ELR (cell line): Measurements from ENCODE around the gene ZNF430.
"Not testable (repeated sequence)": the region's sequence is repeated elsewhere in the genome, so short reads cannot be mapped to it uniquely, and the experiment has no call there.

Source experiments
- DNase-seq: peaks from one replicate; pipeline ENCODE4 v3.0.0-alpha.2; 2015; ENCODE audit warnings: low read depth

ZNF430 gene

DNA sequence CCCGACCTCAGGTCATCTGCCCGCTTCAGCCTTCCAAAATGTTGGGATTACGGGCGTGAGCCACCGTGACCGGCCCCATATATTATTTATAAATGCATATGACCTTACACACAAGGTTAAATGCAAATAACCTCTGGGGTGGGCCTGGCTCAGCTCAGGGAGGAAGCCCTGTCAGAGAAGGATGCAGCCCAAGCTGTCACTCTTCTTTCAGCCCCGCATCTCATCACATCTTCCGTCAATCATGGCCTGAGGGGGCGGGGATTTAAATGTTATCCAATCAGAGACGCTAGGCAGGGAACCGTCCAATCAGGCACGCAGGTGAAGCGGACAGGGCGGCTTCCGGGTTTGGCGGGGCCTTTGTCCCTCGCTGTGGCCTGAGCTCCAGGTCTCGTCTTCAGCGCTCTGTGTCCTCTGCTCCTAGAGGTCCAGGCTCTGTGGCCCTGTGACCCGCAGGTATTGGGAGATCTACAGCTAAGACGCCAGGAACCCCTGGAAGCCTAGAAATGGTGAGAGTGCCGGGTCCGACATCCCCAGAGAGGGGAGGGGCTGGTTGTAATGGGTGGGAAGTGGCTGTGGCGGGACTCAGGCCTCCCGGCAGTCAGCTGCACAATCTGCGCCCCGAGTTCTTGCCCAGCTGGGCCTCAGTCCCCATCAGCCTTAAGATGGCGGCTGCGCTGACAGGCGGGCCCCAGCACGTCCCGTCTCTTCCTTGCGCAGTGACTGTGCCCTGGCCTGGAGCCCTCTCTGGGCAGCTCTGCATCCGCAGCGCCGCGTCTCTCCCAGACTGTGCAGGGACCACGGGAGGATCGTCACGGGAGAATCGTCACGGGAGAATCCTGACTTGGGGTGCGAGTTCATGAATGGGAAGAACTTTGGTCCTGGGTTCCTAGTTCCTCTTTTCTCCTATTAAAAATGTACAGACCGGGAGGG, at the start of gene ZNF430:
Gene ZNF430 (plus strand): TSS at position 360 of the 930 bp plus-strand sequence. CDS start 144 bp downstream, at position 504.
- DNase-seq: peak; percentile 98

DNA sequence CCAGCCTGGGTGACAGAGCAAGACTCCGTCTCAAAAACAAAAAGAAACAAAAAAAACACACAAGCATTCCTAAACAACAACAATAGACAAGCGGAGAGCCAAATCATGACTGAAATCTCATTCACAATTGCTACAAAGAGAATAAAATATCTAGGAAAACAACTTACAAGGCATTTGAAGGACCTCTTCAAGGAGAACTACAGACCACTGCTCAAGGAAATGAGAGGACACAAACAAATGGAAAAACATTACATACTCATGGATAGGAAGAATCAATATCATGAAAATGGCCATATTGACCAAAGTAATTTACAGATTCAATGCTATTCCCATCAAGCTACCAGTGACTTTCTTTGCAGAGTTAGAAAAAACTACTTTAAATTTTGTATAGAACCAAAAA, 27.7 kb upstream of the ZNF430 start:
- not testable (repeated sequence) for DNase-seq

DNA sequence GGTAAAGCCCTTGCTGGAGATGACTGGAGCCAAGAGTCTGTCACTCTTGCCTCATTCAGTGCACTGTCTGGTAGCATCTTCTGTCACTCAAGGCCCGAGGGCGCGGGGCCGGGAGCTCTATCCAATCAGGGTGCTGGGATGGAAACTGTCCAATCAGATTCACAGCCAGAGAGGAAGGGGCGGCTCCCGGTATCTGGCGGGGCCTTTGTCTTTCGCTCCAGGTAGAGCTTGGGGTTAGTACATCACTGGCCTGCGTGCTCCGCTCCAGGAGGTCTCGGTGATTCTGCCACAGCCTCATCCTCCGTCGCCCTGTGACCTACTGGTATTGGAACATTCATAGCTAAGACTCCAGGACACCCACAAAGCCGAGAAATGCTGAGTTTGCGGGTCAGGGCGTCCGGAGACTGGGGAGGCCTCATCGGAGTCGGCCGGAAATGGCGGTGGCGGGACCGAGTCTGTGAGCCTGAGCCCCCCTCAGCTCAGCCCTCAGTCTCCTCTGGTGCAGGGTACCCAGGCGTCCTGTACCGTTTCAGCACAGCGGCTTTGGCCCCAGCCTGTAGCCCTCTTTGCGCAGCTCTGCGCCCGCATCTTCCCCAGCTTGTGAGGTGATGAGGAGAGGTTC, 20.6 kb upstream of the ZNF430 start:
- DNase-seq: peak; percentile 85

DNA sequence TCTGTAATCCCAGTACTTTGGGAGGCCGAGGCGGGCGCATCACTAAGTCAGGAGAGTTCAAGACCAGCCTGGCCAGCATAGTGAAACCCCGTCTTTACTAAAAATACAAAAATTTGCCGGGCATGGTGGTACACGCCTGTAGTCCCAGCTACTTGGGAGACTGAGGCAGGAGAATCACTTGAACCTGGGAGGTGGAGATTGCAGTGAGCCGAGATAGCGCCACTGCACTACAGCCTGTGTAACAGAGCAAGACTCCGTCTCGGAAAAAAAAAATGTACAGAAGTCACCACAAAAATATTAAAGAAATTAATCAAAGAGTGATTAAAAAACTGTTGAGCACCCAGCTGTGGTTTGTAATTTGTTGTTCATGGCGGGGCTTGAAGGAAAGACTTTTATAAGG, 781 bp downstream of the ZNF430 start:
- not testable (repeated sequence) for DNase-seq

DNA sequence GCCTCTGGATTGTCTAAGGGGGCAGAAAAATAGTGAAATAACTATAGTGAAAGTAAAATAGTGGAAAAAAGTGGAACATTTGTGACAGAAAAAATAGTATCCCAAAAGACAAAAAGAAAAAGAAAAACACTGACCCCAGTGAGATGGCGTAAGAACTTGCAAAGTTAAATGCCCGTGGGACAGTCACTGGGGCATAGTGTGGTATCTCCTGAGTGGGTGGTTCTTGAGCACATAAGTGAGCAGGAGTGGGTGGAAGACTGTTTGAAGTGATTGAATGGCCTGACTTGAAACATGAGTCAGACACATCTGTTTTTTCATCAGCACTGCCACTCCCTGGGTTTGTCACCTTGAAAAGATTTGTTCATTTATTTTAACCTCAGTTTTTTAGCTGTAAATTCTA, 2.5 kb downstream of the ZNF430 start:
- DNase-seq: peak; percentile 56

DNA sequence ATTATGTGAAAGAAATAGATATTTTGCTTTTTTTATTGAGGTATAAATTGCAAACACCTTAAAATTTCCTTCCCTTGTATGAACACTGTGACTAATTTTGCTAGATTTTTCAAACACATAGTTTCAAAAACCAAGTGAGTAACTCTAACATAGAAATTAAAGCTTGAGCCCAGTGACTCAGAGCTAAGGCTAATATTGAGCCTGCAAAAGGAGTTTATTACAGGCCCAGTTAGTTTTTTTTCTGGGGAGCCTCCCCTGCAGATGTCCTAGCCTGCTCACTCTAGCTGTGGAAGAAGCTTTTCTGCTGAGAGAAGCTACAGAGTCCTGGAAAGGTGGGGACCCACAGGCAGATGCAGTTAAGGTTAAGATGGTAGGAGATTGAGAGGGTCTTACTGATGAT, 3.4 kb downstream of the ZNF430 start:
- DNase-seq: peak; percentile 52

DNA sequence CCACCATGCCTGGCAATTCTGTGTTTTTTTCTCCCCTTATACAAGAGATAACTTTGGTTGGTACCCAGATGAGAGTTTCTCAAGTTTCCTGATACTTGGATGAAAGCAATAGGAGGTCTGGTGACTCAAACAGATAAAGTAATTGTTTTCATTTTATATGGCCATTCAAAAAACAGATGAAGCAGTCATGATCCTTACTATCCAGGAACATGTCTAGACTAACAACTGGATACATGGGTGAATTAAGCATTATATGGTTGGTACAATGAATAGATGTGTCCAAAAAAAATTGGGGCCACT, 8.5 kb downstream of the ZNF430 start:
- DNase-seq: no peak

DNA sequence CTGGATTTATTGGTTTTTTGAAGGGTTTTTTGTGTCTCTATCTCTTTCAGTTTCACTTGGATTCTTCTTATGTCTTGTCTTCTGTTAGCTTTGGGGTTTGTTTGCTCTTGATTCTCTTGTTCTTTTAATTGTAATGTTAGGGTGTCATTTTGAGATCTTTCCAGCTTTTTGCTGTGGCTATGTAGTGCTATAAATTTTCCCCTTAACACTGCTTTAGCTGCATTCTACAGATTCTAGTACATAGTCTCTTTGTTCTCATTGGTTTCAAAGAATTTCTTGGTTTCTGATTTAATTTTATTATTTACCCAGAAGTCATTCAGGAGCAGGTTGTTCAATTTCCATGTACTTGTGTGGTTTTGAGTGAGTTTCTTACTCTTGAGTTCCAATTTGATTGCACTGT, 24.6 kb downstream of the ZNF430 start:
- no peak for DNase-seq

DNA sequence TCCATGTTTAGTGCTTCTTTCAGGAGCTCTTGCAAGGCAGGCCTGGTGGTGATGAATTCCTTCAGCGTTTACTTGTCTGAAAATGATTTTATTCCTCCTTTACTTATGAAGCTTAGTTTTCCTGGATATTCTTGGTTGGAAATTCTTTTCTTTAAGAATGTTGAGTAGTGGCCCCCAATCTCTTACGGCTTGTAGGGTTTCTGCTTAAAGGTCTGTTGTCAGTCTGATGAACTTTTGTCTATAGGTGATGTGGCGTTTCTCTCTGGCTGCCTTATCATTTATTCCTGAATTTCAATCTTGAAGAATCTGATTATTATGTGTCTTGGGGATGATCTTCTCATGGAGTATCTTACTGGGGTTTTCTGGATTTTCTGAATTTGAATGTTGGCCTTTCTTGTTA, 26.0 kb downstream of the ZNF430 start:
- DNase-seq: no peak

DNA sequence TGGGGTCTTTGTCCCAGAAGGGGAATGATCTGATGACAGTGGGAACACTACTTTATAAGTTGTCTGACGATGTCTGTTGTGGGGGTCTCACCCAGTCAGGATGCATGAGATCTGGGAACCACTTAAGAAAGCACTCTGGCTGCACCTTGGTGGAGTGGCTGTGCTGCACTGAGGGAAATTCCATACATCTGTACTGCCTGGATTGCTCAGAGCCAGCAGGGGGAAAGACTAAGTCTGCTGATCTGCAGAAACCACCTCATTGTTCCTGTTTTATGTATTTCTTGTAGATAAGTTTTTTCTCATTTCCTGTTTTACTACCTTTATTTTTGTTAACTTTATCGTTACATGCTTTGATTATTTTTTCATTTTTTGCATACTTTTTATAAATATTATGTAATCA, 27.3 kb downstream of the ZNF430 start:
- DNase-seq: no peak

DNA sequence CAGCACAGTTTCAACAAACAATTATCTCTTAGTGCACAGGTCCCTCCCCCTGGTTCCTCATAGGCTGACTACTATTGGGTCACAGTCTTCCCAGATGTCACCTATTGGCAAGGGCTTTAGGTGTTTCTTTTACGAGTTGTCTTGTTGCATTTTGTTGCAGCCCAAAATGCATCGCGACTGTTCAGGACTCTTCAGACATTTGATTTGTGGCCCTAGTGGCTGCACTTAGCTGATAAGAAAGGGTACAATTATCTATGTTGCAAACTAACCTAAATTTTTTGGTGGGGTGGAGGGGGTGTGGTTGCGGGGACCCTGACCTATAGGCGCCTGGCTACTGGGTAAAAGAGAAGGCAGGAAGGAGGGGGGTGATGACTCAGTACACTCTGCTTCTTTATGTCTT, 32.4 kb downstream of the ZNF430 start:
- no peak for DNase-seq

DNA sequence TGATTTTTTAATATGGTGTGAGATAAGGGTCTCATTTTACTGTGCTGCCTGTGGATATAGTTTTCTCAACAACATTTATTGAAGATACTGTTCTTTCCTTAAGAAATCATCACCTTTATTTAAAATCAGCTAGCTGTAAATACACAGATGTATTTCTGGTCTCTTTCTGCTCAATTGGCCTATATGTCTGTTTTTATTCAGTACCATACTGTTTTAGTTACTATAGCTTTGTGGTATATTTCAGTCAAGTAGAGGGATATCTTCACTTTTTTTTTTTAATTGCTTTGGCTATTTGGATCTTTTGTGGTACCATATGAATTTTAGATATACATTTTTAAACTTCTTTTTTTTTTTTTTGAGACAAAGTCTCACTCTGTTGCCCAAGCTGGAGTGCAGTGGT, 44.9 kb downstream of the ZNF430 start:
- DNase-seq: no peak

DNA sequence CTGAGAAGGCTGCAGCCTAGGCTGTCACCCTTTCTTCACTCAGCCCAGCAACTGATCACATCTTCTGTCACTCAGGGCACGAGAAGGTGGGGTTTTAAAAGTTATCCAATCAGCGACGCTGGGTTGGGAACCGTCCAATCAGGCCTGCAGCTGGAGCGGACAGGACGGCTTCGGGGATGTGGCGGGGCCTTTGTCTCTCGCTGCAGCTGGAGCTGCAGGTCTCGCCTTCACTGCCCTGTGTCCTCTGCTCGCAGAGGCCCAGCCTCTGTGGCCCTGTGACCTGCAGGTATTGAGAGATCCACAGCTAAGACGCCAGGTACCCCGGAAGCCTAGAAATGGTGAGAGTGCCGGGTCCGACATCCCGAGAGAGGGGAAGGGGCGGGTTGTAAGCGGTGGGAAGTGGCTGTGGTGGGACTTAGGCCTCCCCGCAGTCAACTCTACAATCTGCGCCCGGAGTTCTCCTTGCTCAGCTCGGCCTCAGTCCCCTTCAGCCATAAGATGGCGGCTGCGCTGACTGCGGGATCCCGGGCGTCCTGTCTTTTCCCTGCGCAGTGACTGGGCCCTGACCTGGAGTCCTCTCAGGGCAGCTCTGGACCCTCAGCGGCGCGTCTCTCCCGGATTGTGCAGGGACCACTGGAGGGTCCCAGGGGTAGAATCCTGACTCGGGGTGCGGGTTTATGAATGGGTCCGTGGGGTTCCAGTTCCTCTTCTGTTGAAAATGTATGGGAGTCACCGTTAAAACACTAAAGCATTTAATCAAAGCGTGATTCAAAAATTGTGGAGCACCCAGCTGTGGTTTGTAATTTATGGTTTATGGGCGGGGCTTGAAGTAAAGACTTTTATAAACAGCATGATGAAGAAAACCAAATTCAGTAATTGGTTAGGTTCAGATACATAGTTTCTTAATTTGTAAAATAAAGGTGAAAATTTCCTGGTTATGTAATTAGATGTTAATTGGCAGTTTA, 61.8 kb downstream of the ZNF430 start, which contains the start of gene ZNF714:
Gene ZNF714 (plus strand): TSS at position 193 of the 965 bp plus-strand sequence. CDS start 16,066 bp downstream, outside the sequence.
- DNase-seq: peak; percentile 97

DNA sequence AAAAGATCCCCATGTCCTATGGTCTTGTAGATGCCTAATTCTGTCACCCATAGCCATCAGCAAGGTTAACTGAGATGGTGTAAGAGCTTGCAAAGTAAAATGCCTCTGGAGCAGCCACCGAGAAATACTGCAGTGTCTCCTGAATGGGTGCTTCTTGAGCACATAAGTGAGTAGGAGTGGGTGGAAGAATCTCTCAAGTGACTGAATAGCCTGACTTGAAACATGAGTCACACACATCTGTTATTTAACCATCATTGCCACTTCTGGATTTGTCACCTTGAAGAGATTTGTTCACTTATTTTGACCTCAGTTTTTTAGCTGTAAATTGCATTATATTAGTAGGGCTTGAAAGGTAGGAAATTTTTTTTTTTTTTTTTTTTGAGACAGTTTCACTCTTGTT, 63.9 kb downstream of the ZNF430 start:
- peak; percentile 64 for DNase-seq

DNA sequence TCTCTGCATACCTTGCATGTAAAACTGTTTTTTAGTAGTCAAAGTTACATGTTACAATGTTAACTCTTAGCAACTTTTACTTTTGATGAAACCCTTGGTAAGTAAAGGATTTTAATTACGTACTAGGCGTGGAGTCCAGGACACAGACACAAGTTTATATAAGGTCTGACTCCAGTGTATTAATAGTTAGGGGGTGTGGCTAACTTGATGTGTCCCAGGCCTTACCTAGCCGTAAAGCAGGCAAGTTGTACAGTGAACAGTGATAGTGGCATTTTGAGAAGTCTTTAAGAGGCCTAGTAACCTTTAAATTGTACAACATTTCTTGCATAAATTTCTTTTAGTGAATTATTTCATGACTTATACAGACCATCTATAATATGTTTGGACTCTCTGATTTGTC, 67.4 kb downstream of the ZNF430 start:
- DNase-seq: no peak

DNA sequence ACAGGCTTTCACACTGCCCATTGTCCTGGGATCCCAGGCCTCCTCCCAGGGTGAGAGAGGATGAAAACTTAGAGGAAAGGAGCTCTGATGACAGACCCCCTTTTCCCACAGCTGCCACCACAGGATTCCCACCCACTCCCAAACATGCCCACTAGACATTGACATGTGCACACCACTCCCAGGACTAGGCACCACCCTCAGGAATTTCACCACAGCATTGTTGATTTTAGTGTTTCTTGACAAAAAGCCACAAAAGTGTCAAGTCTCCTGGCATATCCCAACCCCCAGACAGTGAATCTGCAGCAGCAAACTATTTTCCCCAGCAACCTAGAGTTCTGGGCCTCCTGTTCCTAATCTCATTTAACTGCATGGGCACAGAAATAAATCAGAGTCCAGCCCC, 71.7 kb downstream of the ZNF430 start:
- no peak for DNase-seq

DNA sequence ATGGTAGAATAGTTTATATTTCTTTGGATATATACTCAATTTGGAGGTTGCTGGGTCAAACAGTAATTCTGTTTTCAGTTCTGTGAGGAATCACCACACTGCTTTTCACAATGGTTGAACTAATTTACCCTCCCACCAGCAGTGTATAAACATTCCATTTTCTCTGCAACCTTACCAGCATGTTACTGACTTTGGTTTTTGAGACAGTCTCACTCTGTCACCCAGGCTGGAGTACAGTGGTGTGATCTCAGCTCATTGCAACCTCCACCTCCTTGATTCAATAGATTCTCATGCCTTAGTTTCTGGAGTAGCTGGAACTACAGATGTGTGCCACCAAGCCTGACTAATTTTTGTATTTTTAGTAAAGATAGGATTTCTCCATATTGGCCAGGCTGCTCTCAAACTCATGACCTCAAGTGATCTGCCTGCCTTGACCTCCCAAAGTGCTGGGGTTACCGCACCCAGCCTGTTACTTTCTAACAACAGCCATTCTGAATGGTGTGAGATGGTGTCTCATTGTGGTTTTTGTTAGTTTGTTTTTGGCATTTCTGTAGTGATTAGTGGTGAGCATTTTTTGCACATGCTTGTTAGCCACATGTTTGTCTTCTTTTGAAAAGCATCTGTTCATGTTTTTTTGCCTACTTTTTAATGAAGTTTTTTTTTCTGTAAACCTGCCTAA, 74.0 kb downstream of the ZNF430 start:
- DNase-seq: no peak

DNA sequence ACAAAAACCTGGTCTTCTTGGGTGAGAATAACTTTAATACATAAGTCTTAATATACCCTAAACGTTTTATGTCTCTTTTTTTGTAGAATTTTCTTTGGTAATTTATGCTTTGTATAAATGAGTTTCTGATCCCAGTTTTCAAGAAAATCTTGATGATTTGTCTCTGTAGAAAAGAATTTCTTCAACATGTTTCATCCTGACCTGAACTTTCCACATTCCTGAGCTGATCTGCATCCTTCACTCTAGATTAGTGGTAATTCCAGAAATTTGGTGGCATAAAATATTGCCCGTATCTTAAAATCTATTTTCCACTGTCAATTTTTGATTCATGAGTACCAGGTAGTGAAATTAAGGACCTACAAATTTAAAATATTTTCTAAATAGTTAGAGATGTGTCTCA, 77.8 kb downstream of the ZNF430 start:
- no peak for DNase-seq

DNA sequence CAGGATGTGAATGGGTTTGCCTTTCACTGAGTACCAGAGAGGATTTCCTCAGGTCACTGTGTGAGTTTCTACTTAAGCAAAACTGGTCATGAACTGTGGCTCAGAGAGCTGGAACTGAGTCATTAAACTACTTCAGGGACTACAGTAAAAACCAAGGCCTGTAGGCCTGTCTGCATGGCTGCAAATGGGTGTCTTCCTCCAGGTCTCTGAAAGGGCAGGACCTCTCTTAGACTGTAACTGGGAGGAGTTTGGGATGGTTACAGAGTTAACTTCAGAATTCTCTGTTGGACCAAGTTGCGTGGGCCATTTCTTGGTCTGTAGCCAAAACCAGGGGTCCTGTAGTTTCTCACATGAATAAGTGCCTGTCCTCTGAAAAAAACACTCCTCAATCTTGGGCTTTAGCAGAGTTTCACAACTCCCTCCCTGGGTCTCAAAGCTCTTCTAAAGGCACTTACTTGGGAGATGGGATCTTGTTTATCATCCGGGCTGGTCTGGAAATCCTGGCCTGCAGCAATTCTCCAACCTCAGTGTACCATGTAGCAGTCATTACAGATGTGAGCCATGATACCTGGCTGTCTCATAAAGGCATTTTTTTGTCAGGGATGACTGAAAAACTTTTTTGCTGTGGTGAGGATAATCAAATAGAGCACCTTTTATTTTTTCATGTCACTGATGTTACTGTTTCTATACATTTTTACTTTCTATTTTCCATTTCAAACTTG, 81.2 kb downstream of the ZNF430 start:
- DNase-seq: no peak

DNA sequence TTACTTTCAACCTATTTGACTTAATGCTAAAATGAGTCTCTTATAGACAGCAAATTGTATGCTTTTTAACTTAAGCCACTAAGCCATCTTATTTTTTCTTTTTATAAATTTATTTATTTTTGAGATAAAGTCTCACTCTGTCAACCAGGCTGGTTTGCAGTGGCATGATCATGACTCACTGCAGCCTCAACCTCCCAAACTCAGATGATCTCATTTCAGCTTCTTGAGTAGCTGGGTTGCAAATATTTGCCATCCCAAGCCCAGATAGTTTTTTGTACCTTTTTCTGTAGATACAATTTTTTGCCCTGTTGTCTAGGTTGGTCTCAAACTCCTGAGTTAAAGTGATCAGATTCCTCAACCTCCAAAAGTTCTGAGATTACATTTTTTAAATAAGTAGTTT, 88.7 kb downstream of the ZNF430 start:
- peak; percentile 55 for DNase-seq
